Right lobe of liver (tissue), 4 donors: Measurements from ENCODE around the gene DGKI.

ENCODE experiments used
- POLR2A ChIP-seq: fragments of 450-650 bp; IDR thresholded peaks from one replicate; pipeline ENCODE4 v1.6.1; 2017; ENCODE audit warnings: antibody characterized with exemption, mild to moderate bottlenecking
- TF ChIP-seq, protein P1 (sequence below), 4 donors: fragments of 200-600 bp in 3 of 4; fragments of 450-650 bp in 1 of 4; IDR thresholded peaks; one replicate each; pipeline versions ENCODE4 v1.5.1 to v1.8.0; 2016 to 2022; ENCODE audit warnings: antibody characterized with exemption in 4 of 4, mild to moderate bottlenecking in 2 of 4
- donor health status: DM: no; HTN: no; CAD: no.
- donor health status: DM: no; HTN: no; CAD: no.
- donor health status: DM: no; HTN: yes; CAD: no.

DNA sequence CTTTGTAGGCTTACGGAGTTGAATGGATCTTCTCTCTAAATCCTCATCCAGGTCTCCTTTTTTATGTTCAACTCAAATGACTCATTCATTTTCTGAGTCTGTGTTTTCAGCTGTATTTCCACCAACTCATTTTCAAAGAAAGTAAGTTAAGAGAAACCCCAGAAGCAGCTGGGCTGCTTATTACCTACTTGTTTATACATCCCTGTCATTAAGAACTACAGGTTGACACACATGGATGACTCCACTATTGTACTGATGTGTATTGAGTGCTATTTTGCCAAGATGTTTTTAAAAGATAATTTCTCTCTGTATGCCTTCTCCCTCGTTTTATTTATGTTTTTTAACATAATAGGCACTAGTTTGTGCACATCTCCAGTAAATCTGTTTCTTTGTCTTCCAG, 41.9 kb downstream of the DGKI start:
- TF ChIP-seq POLR2A = no peak
- TF ChIP-seq, protein P1, sequence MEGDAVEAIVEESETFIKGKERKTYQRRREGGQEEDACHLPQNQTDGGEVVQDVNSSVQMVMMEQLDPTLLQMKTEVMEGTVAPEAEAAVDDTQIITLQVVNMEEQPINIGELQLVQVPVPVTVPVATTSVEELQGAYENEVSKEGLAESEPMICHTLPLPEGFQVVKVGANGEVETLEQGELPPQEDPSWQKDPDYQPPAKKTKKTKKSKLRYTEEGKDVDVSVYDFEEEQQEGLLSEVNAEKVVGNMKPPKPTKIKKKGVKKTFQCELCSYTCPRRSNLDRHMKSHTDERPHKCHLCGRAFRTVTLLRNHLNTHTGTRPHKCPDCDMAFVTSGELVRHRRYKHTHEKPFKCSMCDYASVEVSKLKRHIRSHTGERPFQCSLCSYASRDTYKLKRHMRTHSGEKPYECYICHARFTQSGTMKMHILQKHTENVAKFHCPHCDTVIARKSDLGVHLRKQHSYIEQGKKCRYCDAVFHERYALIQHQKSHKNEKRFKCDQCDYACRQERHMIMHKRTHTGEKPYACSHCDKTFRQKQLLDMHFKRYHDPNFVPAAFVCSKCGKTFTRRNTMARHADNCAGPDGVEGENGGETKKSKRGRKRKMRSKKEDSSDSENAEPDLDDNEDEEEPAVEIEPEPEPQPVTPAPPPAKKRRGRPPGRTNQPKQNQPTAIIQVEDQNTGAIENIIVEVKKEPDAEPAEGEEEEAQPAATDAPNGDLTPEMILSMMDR (IDR thresholded peaks at IDR 0.05) = no peak
